ENCODE results near the gene ACTL7A.

ACTL7A gene, protein sequence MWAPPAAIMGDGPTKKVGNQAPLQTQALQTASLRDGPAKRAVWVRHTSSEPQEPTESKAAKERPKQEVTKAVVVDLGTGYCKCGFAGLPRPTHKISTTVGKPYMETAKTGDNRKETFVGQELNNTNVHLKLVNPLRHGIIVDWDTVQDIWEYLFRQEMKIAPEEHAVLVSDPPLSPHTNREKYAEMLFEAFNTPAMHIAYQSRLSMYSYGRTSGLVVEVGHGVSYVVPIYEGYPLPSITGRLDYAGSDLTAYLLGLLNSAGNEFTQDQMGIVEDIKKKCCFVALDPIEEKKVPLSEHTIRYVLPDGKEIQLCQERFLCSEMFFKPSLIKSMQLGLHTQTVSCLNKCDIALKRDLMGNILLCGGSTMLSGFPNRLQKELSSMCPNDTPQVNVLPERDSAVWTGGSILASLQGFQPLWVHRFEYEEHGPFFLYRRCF

DNA sequence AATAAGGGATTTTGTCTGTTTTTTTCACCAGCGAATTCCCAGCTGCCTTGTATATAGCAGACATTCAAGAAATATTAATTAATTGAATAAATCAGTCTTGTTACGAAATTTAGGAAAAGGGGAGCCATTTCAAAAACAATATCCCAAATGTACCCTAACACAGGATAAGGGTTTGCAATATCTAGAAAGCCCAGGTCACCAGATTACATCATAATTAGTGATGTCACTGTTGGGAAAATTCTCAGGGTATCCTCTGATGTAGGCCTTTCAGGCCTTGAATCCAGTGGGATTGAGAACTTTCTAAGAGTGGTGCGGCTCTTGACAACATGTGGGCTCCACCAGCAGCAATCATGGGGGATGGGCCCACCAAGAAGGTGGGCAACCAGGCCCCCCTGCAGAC lies at the start of gene ACTL7A:
Gene ACTL7A, plus strand, starts transcription at position 270 of the 400 bp plus-strand sequence. Its CDS starts 57 bp downstream, at position 327.
- no peak for DNase-seq (ENCODE audit: low spot score)
- TF ChIP-seq, protein P1, sequence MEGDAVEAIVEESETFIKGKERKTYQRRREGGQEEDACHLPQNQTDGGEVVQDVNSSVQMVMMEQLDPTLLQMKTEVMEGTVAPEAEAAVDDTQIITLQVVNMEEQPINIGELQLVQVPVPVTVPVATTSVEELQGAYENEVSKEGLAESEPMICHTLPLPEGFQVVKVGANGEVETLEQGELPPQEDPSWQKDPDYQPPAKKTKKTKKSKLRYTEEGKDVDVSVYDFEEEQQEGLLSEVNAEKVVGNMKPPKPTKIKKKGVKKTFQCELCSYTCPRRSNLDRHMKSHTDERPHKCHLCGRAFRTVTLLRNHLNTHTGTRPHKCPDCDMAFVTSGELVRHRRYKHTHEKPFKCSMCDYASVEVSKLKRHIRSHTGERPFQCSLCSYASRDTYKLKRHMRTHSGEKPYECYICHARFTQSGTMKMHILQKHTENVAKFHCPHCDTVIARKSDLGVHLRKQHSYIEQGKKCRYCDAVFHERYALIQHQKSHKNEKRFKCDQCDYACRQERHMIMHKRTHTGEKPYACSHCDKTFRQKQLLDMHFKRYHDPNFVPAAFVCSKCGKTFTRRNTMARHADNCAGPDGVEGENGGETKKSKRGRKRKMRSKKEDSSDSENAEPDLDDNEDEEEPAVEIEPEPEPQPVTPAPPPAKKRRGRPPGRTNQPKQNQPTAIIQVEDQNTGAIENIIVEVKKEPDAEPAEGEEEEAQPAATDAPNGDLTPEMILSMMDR (IDR thresholded peaks at IDR 0.05; ENCODE audit: extremely low read depth, missing control alignments): no peak

DNA sequence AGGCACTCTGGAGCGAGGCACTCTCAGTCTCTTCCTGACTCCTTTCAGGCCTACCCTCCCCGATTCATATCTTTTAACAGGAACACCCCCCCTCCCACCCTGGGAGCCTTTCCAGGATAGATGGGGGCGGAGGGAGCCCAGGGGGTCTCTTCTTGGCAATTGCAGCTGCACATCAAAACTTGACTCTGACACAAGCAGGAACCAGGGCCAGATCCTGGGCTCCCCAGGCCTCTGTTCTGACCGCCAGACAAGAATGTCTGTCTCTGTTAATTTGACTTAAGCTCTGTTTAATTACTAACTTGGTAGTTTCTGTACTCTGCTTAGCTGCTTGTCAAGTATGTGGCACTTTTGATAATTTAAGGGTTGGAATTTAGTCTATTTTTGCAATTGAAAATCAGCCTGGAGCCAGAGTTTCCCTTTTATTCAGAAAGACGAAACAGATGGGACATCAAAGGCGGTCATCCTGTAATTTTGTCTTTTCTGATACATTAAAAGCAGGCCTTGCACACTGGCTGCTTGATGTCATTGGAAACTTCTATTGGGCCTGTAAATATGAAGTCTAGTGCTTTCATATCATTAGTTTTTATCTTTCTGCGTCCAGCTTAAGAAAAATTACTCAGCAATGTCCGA lies 49.6 kb upstream of the ACTL7A start:
- TF ChIP-seq, protein P1 (IDR thresholded peaks at IDR 0.05; ENCODE audit: extremely low read depth, missing control alignments): no peak
- DNase-seq (ENCODE audit: low spot score): no peak

DNA sequence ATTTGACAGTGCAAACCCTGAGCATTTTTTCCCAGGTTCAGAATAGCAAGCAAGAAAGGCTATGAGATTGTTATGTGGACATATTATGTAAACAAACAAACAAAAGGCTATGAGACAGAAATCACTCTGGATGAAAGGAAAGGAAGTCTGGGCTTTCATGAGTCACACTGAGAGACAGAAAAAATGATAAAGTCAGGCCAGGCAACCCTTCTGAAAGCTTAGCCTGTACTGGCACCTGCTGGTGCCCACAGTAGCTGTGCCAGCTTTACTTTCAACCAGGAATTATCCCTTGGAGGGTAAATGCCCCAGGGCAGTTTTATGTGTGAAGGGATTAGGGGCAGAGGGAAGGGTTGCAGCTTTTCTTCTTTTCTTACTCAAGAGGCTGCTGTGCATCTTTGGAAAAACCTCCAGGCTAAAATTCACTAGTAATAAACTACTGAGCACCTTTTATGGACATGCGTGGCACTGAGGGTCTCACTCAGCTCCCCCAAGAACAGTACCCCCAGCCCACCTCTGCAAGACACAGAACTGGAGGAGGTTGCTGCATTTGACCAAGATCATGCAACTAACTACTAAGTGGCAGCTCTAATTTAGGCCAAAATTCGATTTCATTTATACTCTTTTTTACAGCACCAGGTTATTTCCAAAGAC lies 48.0 kb upstream of the ACTL7A start:
- TF ChIP-seq, protein P1 (IDR thresholded peaks at IDR 0.05; ENCODE audit: extremely low read depth, missing control alignments): no peak
- DNase-seq (ENCODE audit: low spot score): no peak

DNA sequence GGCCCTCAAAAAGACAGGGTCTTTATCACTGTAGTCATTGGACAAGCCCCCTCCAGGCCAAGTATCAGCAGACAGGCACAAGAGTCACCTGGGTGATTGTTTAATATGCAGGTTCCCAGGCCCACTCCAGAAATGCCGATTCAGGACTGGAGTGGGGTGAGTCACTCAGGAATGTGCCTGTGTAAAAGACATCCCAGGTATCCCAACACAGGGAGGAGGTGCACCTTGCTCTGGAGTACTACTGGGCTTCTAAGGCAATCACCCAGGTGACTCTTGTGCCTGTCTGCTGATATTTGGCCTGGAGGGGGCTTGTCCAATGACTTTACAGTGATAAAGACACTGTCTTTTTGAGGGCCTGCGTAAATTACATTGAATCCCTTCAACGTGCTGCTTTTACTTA lies 46.9 kb upstream of the ACTL7A start:
- TF ChIP-seq, protein P1 (IDR thresholded peaks at IDR 0.05; ENCODE audit: extremely low read depth, missing control alignments): no peak
- no peak for DNase-seq (ENCODE audit: low spot score)

DNA sequence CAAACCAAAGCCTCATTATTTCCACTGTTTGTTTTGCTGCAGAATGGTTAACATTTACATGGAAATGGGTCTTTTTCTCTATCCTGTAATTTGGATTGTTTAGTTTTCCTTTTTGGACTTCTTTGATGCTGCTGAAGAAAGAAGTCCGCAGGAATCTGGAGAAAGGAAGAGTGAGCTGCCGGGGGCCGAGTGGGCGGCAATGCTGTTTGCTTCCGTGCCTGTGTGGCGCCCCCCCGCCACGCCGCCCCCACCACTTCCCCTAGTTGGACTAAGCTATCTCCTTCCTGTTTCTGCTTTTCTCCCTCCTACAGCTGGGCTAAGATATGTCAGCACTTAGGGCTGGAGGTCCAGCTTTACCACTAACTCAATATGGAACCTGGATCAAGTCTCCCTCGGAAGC lies 46.0 kb upstream of the ACTL7A start:
- TF ChIP-seq, protein P1 (IDR thresholded peaks at IDR 0.05; ENCODE audit: extremely low read depth, missing control alignments): no peak

DNA sequence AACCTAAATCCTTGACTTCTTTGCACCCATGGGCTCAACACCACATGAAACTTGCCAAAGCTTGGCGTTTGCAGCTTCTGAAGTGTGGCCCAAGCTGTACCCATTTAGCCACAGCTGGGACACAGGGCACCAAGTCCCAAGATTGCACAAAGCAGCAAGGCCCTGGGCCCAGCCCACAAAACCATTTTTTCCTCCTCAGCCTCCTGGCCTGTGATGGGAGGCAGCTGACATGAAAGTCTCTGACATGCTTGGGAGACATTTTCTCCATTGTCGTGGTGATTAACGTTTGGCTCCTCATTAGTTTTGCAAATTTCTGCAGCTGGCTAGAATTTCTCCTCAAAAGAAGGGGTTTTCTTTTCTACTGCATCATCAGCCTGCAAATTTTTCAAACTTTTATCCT lies 38.2 kb upstream of the ACTL7A start:
- DNase-seq (ENCODE audit: low spot score): no peak
- TF ChIP-seq, protein P1 (IDR thresholded peaks at IDR 0.05; ENCODE audit: extremely low read depth, missing control alignments): no peak

More for the DNA sequence above, 46.0 kb upstream of the ACTL7A start:
- DNase-seq (ENCODE audit: low spot score): no peak

DNA sequence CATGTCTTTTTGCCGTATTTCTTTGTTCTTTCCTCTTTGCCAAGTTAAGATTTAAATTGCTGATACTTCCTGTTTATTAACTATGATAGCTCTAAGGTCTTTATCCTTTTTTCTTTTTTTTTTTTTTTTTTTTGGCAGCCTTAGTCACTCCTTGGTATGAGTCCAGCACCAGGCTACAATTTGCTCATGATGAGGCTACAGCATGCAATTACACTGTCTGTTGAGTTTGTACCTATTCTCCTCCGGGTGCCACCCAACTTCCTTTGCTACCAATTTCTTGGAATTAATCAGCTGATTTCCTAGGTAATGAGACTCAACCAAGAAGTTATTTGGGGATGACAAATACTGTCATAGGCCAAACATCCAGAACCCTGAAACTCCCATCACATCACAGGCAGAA lies 31.8 kb upstream of the ACTL7A start:
- no peak for DNase-seq (ENCODE audit: low spot score)
- TF ChIP-seq, protein P1 (IDR thresholded peaks at IDR 0.05; ENCODE audit: extremely low read depth, missing control alignments): no peak

Measured in GM20000 (cell line).